HS-5 (cell line): ENCODE results near the gene COL5A1.

ENCODE experiments used
- DNase-seq: peaks from one replicate; pipeline ENCODE4 v3.0.0-alpha.2; 2012; ENCODE audit warnings: low read depth

The COL5A1 gene

GRCh38 chr9:134815435-134816214, 174.0 kb downstream of the COL5A1 start:
- no peak for DNase-seq

GRCh38 chr9:134816264-134816663, 174.7 kb downstream of the COL5A1 start:
- no peak for DNase-seq

GRCh38 chr9:134818000-134818568, 176.5 kb downstream of the COL5A1 start:
- no peak for DNase-seq

GRCh38 chr9:134818591-134818990, 177.0 kb downstream of the COL5A1 start:
- DNase-seq: no peak

GRCh38 chr9:134820901-134821300, 179.3 kb downstream of the COL5A1 start:
- no peak for DNase-seq

GRCh38 chr9:134822541-134822940, 180.9 kb downstream of the COL5A1 start:
- DNase-seq: no peak

GRCh38 chr9:134823623-134824022, 182.0 kb downstream of the COL5A1 start:
- DNase-seq: no peak

GRCh38 chr9:134824583-134824982, 183.0 kb downstream of the COL5A1 start:
- no peak for DNase-seq

- DNase-seq: no peak
These were observed 183.4 kb downstream of the COL5A1 start for GRCh38 chr9:134825025-134825424.

- no peak for DNase-seq
These were observed 185.0 kb downstream of the COL5A1 start for GRCh38 chr9:134826336-134827285.

- DNase-seq: no peak
These were observed 186.0 kb downstream of the COL5A1 start for GRCh38 chr9:134827559-134827958.

GRCh38 chr9:134827993-134828392, 186.4 kb downstream of the COL5A1 start:
- no peak for DNase-seq

- DNase-seq: no peak
These were observed 187.3 kb downstream of the COL5A1 start for GRCh38 chr9:134828892-134829291.

- DNase-seq: no peak
These were observed 187.8 kb downstream of the COL5A1 start for GRCh38 chr9:134829356-134829937.

- DNase-seq: no peak
These were observed 188.5 kb downstream of the COL5A1 start for GRCh38 chr9:134830126-134830525.

- DNase-seq: no peak
These were observed 189.5 kb downstream of the COL5A1 start for GRCh38 chr9:134830926-134831720.

- DNase-seq: no peak
These were observed 190.9 kb downstream of the COL5A1 start for GRCh38 chr9:134832471-134832870.

GRCh38 chr9:134833294-134833880, 191.8 kb downstream of the COL5A1 start:
- DNase-seq: no peak

- DNase-seq: no peak
These were observed 192.8 kb downstream of the COL5A1 start for GRCh38 chr9:134834217-134834956.

GRCh38 chr9:134834957-134835419, 193.4 kb downstream of the COL5A1 start:
- no peak for DNase-seq
